HepG2 (cell line): ENCODE results near the gene SLC1A3. TPM values are rescaled to one million over a fixed set of nuclear protein-coding genes. Genes with fewer than 3 reads are reported as not detected.
A peak's percentile ranks its signal among the peaks of the same experiment; 100 is the strongest.

ENCODE experiments used
- ATAC-seq: fragments of 200-7000 bp; cut with Tn5 transposase; 3 replicates; pipeline ENCODE4 v1.9.1; 2020; ENCODE audit warnings: mild to moderate bottlenecking, moderate library complexity
- BruUV-seq: library from RNA; stranded (reverse); fragments of 400-500 nt; replicated peaks from 2 replicates; lab custom pipeline; 2021; lab: Mats Ljungman, UMichigan
- CTCF ChIA-PET: fragments of 300-600 bp; formaldehyde crosslinking; extraction: SDS; loops from one replicate; lab custom pipeline; 2021; ENCODE audit warnings: low total read pairs, inconsistent platforms, low intra/inter-chr PET ratio; lab: Yijun Ruan, JAX
- POLR2A ChIA-PET: fragments of 350-600 bp; sonication (Branson Sonifier 250); formaldehyde crosslinking; loops from one replicate; lab custom pipeline; 2020; ENCODE audit warnings: antibody characterized with exemption, inconsistent platforms; lab: Yijun Ruan, JAX
- DNase-seq: peaks from one replicate; pipeline ENCODE4 v3.0.0-alpha.2; 2015; ENCODE audit warnings: low spot score
- FAIRE-seq: peaks from 3 replicates; lab custom pipeline; 2011; peaks lifted over from hg19 to GRCh38; lab: Jason Lieb, UNC
- H2AFZ ChIP-seq: one replicate; pipeline ENCODE4 v1.6.1; 2011; ENCODE audit warnings: low read length, inconsistent platforms
- H3K27ac ChIP-seq: fragments of 300-600 bp; 3 replicates; pipeline ENCODE4 v1.8.0; 2011; ENCODE audit warnings: mixed run types, mild to moderate bottlenecking, mixed read lengths, low read length, inconsistent platforms; ENCODE audit not compliant: insufficient read depth; ENCODE audit errors: extremely low read length
- H3K27me3 ChIP-seq, 2 experiments: fragments of 200-600 bp in 1 of 2; 2 replicates in 1 of 2; 3 replicates in 1 of 2; pipeline versions ENCODE4 v1.6.0 to v1.8.0; 2011; ENCODE audit warnings: low read length in 2 of 2, mild to moderate bottlenecking in 2 of 2, moderate library complexity in 2 of 2, inconsistent platforms in 1 of 2; ENCODE audit not compliant: insufficient read depth in 2 of 2, control insufficient read depth in 1 of 2
- H3K36me3 ChIP-seq, 2 experiments: fragments of 200-600 bp in 1 of 2; replicated peaks in 1 of 2; 2 replicates in 1 of 2; 3 replicates in 1 of 2; pipeline versions ENCODE4 v1.5.1 to v1.8.0; 2011; ENCODE audit warnings: low read length in 2 of 2, inconsistent platforms in 1 of 2; ENCODE audit not compliant: insufficient read depth in 2 of 2, control insufficient read depth in 1 of 2
- H3K4me1 ChIP-seq: 2 replicates; pipeline ENCODE4 v1.5.1; 2012; ENCODE audit warnings: low read length, inconsistent platforms; ENCODE audit not compliant: insufficient read depth
- H3K4me2 ChIP-seq: 2 replicates; pipeline ENCODE4 v1.6.0; 2011; ENCODE audit warnings: low read depth, low read length, inconsistent platforms
- H3K4me3 ChIP-seq, 3 experiments: fragments of 200-600 bp in 1 of 3; sonication (generic), shearing (Covaris generic) in 1 of 3; replicated peaks in 1 of 3; 2 replicates each; pipeline ENCODE4 v1.5.1; 2011 to 2016; ENCODE audit warnings: low read length in 3 of 3, inconsistent platforms in 2 of 3, low read depth in 2 of 3, mild to moderate bottlenecking in 2 of 3, control low read depth in 1 of 3, mixed read lengths in 1 of 3; ENCODE audit not compliant: insufficient read depth in 1 of 3
- H3K79me2 ChIP-seq: one replicate; pipeline ENCODE4 v1.6.1; 2011; ENCODE audit warnings: low read length, inconsistent platforms; ENCODE audit not compliant: insufficient read depth
- H3K9ac ChIP-seq: 2 replicates; pipeline ENCODE4 v1.6.0; 2011; ENCODE audit warnings: mild to moderate bottlenecking, low read depth, low read length, inconsistent platforms; ENCODE audit not compliant: insufficient read depth
- H3K9me3 ChIP-seq: 2 replicates; pipeline ENCODE4 v1.5.1; 2012; ENCODE audit warnings: mild to moderate bottlenecking, low read length
- H4K20me1 ChIP-seq: 2 replicates; pipeline ENCODE4 v1.6.0; 2011; ENCODE audit warnings: inconsistent platforms, mild to moderate bottlenecking, low read length, moderate library complexity; ENCODE audit not compliant: insufficient read depth
- GLMP ChIP-seq: sonication (generic); formaldehyde crosslinking; IDR thresholded peaks from 2 replicates; pipeline ENCODE4 v1.9.0; 2021; ENCODE audit warnings: missing genetic modification reagents, mild to moderate bottlenecking, borderline replicate concordance
- HNF4A ChIP-seq: sonication (generic); formaldehyde crosslinking; IDR thresholded peaks from 2 replicates; pipeline ENCODE4 v1.4.0; 2020; ENCODE audit warnings: missing genetic modification reagents
- ONECUT2 ChIP-seq: sonication (generic); formaldehyde crosslinking; IDR thresholded peaks from 2 replicates; pipeline ENCODE4 v1.4.0; 2020; ENCODE audit warnings: missing genetic modification reagents
- RFX1 ChIP-seq: fragments of 450-650 bp; IDR thresholded peaks from 2 replicates; pipeline ENCODE4 v1.6.1; 2017
- RFX3 ChIP-seq: IDR thresholded peaks from 2 replicates; pipeline ENCODE4 v1.6.1; 2016; ENCODE audit warnings: missing biosample characterization, missing genetic modification reagents
- SALL1 ChIP-seq: sonication (generic); formaldehyde crosslinking; IDR thresholded peaks from 2 replicates; pipeline ENCODE4 v1.8.0; 2022; ENCODE audit warnings: mild to moderate bottlenecking, missing genetic modification reagents
- WIZ ChIP-seq: sonication (generic); formaldehyde crosslinking; IDR thresholded peaks from 2 replicates; pipeline ENCODE4 v1.5.1; 2020; ENCODE audit warnings: mild to moderate bottlenecking, missing genetic modification reagents
- ZBTB43 ChIP-seq: sonication (generic); formaldehyde crosslinking; conservative IDR thresholded peaks from 2 replicates; pipeline ENCODE4 v1.4.0; 2020; ENCODE audit warnings: missing genetic modification reagents
- ZBTB7A ChIP-seq: sonication (generic); formaldehyde crosslinking; IDR thresholded peaks from 2 replicates; pipeline ENCODE4 v1.8.0; 2022; ENCODE audit warnings: mild to moderate bottlenecking, missing genetic modification reagents
- ZNF607 ChIP-seq: sonication (generic); formaldehyde crosslinking; IDR thresholded peaks from 2 replicates; pipeline ENCODE4 v1.5.1; 2020; ENCODE audit warnings: missing genetic modification reagents, mild to moderate bottlenecking, borderline replicate concordance
- WGBS: methylation state at CpG from one replicate; pipeline ENCODE4 v1.1.6; 2017; ENCODE audit warnings: low lambda C conversion rate; 5-methylcytosine and 5-hydroxymethylcytosine counted together
- in situ Hi-C: cut with HindIII; loops from 2 replicates; pipeline ENCODE4 v1.10.0; 2017; ENCODE audit warnings: low pct_unique_long_range_greater_than_20kb; ENCODE audit not compliant: extremely low pct_ligation_motif_present
- intact Hi-C: fragments of 100-400 bp; cut with micrococcal nuclease; formaldehyde crosslinking; loops from one replicate; pipeline ENCODE4 v1.10.0; 2022; ENCODE audit not compliant: unreplicated experiment
- polyA plus RNA-seq, 8 experiments: library from polyadenylated mRNA; depleted of rRNA in 3 of 8; stranded (reverse) in 7 of 8; unstranded in 1 of 8; fragments of >200 nt; fragmentation: Illumina TruSeq in 4 of 8; extraction: Trizol in 4 of 8; gene quantifications; 2 replicates each; pipeline versions ENCODE4 v1.2.1 to v1.2.3, GENCODE V29; 2011 to 2016; ENCODE audit warnings: low read depth in 4 of 8, missing spikeins in 1 of 8, mixed read lengths in 1 of 8; ENCODE audit not compliant: insufficient read depth in 1 of 8
- total RNA-seq, 5 experiments: library from RNA; depleted of rRNA; stranded (reverse); fragments of >200 nt; fragmentation: Illumina TruSeq; extraction: Trizol; gene quantifications; 2 replicates each; pipeline ENCODE4 v1.2.3, GENCODE V29; 2016; ENCODE audit warnings: low read depth in 1 of 5
- TF ChIP-seq, protein P1 (sequence below), 2 experiments: sonication (generic) in 1 of 2; formaldehyde crosslinking in 1 of 2; IDR thresholded peaks; 2 replicates each; pipeline versions ENCODE4 v1.4.0 to v1.6.1; 2018 to 2020; ENCODE audit warnings: missing genetic modification reagents in 2 of 2, borderline replicate concordance in 1 of 2, low read depth in 1 of 2, mild to moderate bottlenecking in 1 of 2, missing biosample characterization in 1 of 2
- TF ChIP-seq, protein P2 (sequence below): sonication (generic); formaldehyde crosslinking; conservative IDR thresholded peaks from 2 replicates; pipeline ENCODE4 v1.4.0; 2020; ENCODE audit warnings: mild to moderate bottlenecking, missing genetic modification reagents, moderate library complexity

Gene SLC1A3
- total and polyA plus RNA-seq, 2 of the 13 experiments (the other 11 are each of a cell fraction or from before 2014, with no cell fraction given): 0.09 TPM; not detected in 1

DNA sequence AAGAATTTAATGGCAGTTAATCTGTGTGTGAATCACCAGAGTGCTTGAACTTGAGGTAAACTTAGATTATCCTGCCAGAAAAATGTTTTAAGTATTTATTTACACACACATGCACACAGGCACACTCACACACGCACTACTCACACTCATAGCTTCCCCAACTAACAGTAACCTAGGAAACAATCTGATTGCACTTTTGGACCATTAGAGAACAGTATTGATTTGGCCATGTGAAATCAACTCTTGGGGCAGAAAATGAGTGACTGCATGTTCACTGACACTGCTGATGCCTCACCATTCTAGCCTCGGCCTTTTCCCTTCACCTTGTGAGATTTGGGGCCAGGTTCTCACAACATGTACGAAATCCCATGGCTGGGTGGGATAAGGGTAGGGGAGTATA lies 64.1 kb downstream of the SLC1A3 start:
- ATAC-seq: peak; percentile 86
- Histone ChIP-seq H3K9ac (no peak overlapping the region), H3K27ac (no peak overlapping the region), H4K20me1 (no peaks in the 10 kb centered on the region), H3K27me3 (no peaks in the 10 kb centered on the region), H2AFZ (no peak overlapping the region), H3K79me2 (no peaks in the 10 kb centered on the region), H3K9me3 (no peaks in the 10 kb centered on the region), H3K4me3 (no peak overlapping the region), H3K4me2 (no peak overlapping the region), H3K36me3 (no peaks in the 10 kb centered on the region), H3K4me1 (no peaks in the 10 kb centered on the region)
- no peak for DNase-seq
- intact Hi-C loops: no loop called here
- 0% methylated on average over 3 of the region's 3 CpGs for WGBS
- TF ChIP-seq RFX3 (CRISPR knock-in tag) (peak; percentile 34; the same call in 1 of the 2 replicates), GLMP (CRISPR knock-in tag) (no peak), SALL1 (CRISPR knock-in tag) (0 out of 2 replicates have a peak, but pooled peaks have one; percentile 22), ZBTB7A (CRISPR knock-in tag) (no peak), ZBTB43 (CRISPR knock-in tag) (peak; percentile 77), ONECUT2 (CRISPR knock-in tag) (peak; percentile 65; the same call in 1 of the 2 replicates), HNF4A (CRISPR knock-in tag) (peak; percentile 55; the same call in 1 of the 2 replicates), WIZ (no peak), RFX1 (peak; percentile 29), ZNF607 (CRISPR knock-in tag) (no peak)
- TF ChIP-seq, protein P1, sequence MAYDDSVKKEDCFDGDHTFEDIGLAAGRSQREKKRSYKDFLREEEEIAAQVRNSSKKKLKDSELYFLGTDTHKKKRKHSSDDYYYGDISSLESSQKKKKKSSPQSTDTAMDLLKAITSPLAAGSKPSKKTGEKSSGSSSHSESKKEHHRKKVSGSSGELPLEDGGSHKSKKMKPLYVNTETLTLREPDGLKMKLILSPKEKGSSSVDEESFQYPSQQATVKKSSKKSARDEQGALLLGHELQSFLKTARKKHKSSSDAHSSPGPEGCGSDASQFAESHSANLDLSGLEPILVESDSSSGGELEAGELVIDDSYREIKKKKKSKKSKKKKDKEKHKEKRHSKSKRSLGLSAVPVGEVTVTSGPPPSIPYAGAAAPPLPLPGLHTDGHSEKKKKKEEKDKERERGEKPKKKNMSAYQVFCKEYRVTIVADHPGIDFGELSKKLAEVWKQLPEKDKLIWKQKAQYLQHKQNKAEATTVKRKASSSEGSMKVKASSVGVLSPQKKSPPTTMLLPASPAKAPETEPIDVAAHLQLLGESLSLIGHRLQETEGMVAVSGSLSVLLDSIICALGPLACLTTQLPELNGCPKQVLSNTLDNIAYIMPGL (CRISPR knock-in tag; IDR thresholded peaks at IDR 0.05; ENCODE audit: borderline replicate concordance in 1 of 2, low read depth in 1 of 2): no peak
- TF ChIP-seq, protein P2, sequence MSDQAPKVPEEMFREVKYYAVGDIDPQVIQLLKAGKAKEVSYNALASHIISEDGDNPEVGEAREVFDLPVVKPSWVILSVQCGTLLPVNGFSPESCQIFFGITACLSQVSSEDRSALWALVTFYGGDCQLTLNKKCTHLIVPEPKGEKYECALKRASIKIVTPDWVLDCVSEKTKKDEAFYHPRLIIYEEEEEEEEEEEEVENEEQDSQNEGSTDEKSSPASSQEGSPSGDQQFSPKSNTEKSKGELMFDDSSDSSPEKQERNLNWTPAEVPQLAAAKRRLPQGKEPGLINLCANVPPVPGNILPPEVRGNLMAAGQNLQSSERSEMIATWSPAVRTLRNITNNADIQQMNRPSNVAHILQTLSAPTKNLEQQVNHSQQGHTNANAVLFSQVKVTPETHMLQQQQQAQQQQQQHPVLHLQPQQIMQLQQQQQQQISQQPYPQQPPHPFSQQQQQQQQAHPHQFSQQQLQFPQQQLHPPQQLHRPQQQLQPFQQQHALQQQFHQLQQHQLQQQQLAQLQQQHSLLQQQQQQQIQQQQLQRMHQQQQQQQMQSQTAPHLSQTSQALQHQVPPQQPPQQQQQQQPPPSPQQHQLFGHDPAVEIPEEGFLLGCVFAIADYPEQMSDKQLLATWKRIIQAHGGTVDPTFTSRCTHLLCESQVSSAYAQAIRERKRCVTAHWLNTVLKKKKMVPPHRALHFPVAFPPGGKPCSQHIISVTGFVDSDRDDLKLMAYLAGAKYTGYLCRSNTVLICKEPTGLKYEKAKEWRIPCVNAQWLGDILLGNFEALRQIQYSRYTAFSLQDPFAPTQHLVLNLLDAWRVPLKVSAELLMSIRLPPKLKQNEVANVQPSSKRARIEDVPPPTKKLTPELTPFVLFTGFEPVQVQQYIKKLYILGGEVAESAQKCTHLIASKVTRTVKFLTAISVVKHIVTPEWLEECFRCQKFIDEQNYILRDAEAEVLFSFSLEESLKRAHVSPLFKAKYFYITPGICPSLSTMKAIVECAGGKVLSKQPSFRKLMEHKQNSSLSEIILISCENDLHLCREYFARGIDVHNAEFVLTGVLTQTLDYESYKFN (CRISPR knock-in tag): peak; percentile 78
- ChIA-PET POLR2A (no interaction called here), CTCF (no interaction called here)
- in situ Hi-C loops: no loop called here
- no TSS peak for BruUV-seq
- no peak for FAIRE-seq
